Nucleus accumbens (tissue), 56 donors: ENCODE data around the gene MUL1.

ENCODE experiments used
- DNase-seq, 56 donors: peaks; one replicate each; lab custom pipeline; 2025; lab: John Stamatoyannopoulos, UW

The MUL1 gene

GRCh38 chr1:20507564-20508410 is at the start of gene MUL1:
MUL1 (minus strand) TSS chr1:20508151; CDS start chr1:20508024, 127 bp downstream.
- DNase-seq, result peak; percentile 61 to 97 (median 92)

DNA sequence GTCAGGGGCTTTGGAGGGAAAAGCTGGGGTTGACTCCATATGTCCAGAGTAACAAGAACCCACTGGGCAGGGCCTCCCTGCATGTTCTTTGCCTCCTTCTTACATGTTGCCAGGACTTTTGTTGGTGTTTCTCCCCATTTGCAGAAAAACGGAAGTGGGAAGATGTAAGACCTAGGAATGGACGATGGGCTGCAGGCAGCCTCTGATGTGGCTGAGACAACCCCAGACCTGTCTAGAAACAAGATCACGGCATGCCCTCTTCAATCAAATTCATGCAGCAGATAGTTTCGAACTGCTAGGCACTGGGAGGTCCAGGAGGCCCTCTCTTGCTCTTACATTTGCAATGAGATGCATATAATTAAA is 47.8 kb upstream of the MUL1 start:
- no peak for DNase-seq

DNA sequence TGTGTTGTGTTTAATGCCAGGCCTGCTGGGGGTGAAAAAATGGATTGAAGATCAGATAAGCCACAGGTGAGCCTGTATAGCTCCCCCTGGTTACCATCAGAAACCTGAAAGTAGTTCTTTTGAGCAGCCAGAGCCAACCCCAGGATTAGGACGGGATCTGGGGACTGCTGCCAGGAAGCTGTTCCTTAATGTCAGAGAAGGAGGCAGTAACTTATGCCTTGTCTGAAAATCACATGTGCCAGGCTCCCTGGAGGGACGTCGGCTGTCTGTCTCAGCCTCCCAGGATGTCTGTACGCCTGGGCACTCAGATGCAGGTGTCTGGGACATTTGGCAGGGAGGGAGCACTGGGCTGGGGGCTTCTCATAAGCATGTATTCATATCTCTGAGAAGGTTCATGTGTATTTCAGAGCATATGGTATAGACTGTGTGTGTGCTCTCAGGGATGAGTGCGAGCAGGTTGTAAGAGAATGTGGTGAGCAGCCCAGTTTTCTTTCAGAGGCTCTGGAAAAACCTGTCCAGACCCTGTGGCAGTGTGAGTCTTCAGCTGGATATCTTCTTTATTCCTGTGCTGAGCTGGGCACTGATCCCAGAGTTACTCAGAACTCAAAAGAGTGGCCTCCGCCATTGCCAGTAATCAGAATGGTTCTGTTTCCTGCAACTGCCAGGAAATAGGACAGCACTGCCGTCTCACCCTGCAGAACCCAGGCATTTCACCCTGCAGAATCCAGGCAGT is 47.2 kb upstream of the MUL1 start:
- peak in 17 of 56 donors; percentile 2 to 55 (median 17) for DNase-seq

DNA sequence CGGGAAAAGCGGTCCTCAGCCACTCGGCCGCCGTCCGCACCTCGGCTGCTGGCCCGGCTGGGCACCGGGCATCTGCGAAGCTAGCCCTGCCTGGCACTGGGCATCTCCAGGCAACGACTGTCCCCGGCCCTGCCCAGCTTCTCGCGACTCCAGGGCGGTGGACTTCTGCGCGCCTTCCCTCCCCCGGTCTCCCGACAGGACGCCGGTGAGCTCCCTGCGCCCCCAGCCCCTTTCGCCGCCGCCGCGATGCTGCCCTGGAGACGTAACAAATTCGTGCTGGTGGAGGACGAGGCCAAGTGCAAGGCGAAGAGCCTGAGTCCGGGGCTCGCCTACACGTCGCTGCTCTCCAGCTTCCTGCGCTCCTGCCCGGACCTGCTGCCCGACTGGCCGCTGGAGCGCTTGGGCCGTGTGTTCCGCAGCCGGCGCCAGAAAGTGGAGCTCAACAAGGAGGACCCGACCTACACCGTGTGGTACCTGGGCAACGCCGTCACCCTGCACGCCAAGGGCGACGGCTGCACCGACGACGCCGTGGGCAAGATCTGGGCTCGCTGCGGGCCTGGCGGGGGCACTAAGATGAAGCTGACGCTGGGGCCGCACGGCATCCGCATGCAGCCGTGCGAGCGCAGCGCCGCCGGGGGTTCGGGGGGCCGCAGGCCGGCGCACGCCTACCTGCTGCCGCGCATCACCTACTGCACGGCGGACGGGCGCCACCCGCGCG is 44.9 kb upstream of the MUL1 start:
- peak in 5 of 56 donors; percentile 11 to 51 (median 36) for DNase-seq

- DNase-seq, result peak in 53 of 56 donors; percentile 11 to 90 (median 67)
Observed at GRCh38 chr1:20551945-20552727, 44.2 kb upstream of the MUL1 start, which contains the start of gene FAM43B. FAM43B (plus strand) TSS chr1:20552573; CDS start chr1:20552974, 401 bp downstream.

- DNase-seq, result no peak
Observed at GRCh38 chr1:20551161-20551560, 43.2 kb upstream of the MUL1 start.

GRCh38 chr1:20546637-20547036 is 38.7 kb upstream of the MUL1 start:
- no peak for DNase-seq

DNA sequence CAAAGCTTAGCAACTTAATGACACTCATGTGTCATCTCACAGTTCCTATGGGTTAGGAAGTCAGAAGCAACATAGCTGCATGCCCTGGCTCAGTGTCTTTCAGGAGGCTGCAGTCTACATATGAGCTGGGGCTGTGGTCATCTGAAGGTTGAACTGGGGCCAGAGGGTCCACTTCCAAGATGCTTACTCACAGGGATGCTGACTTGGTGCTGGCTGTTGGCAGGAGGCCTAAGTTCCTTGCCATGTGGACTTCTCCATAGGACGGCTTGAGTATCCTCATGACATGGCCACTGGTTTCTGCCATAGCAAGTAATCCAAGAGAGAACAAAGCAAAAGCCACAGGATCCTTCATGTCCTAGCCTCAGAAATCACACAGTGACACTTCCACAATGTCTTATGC is 32.3 kb upstream of the MUL1 start:
- no peak for DNase-seq

DNA sequence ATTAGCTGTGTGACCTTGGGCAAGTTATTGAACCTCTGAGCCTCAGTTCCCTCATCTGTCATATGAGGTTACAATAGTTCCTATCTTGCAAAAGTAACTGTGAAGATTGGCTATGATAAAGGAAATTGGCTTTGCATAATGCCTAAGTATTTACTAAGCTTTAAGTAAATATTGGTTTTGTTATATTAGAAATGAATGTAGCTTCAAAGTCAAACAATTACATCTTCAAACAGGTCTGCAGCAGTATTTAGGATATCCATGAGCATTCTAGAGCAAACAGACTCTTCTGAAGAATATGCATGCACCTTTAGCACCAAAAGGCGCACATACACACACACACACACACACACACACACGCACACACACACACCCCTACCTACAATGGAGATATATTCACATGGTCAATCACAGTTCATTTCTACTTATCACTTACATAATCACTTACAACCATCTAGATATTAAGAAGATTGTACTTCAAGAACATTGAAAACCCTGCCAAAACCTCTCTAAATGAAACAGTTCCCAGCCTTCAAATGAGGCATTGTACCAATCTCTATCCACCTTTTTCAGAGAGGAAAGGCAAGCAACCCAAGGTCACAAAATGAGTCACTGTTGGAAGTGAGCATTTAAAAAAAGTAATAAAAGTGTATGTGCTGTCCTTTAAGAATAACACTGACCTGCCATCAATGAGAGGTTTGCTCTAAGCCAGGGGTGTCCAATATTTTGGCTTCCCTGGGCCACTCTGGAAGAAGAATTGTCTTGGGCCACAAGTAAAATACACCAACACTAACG is 31.0 kb upstream of the MUL1 start:
- no peak for DNase-seq

GRCh38 chr1:20538227-20538626 is 30.3 kb upstream of the MUL1 start:
- DNase-seq, result no peak

- DNase-seq, result peak in 1 of 56 donors; percentile 2
Observed at GRCh38 chr1:20534659-20535417, 26.9 kb upstream of the MUL1 start.

- DNase-seq, result no peak
Observed at GRCh38 chr1:20533635-20534034, 25.7 kb upstream of the MUL1 start.

DNA sequence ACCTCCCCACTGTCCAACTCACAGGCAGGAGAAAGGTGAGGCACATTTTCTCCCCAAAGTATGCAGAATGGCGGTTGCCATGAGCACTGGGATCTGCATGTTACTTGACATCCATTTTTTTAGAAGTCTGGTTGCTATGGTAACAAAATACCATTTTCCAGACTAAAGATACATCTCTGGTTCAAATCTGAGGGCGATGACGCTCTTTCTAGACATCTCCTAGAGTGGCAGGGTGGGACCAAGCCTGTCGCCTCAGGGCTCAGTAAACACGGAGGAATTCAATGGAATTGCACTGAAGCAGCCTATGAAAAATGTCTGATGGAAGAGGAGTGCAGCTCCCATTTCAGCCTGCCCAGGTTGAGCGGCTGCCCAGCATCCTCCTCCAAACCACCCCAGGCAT is 22.9 kb upstream of the MUL1 start:
- DNase-seq, result peak in 15 of 56 donors; percentile 6 to 53 (median 25)

- peak in 10 of 56 donors; percentile 5 to 46 (median 18) for DNase-seq
Observed at GRCh38 chr1:20530306-20530705, 22.4 kb upstream of the MUL1 start.

DNA sequence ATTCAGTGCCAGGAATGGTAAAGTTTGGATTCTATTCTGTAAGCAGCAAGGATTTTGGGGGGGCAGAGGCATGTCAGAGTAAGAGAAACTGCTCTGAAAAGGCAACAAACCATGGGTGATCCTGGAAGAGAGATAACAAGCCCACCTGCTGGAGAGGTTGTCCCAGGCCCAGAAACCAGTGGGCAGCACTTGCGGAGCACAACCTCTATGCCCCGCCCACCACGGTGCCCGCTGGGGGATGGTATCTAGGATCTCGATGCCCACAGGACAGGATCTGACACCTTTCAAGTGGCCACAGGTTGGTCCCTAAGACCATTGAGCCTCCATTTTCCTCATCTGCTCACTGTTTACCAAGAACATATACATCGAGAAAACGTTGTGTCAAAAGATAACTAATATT is 20.3 kb upstream of the MUL1 start:
- DNase-seq, result no peak

- no peak for DNase-seq
Observed at GRCh38 chr1:20526267-20526666, 18.3 kb upstream of the MUL1 start.

GRCh38 chr1:20521960-20522861 is 14.3 kb upstream of the MUL1 start:
- DNase-seq, result peak in 44 of 56 donors; percentile 3 to 86 (median 44)
